Measurements from ENCODE around the gene TLR9. TPM values are rescaled to one million over a fixed set of nuclear protein-coding genes. Genes with fewer than 3 reads are reported as not detected.
"Not testable (repeated sequence)": the region's sequence is repeated elsewhere in the genome, so short reads cannot be mapped to it uniquely, and the experiment has no call there.

Gene TLR9
- total RNA-seq: not detected in 2 replicates

GRCh38 chr3:52225452-52226228 is at the start of gene TLR9:
Gene TLR9 (minus strand): TSS chr3:52225645. CDS start chr3:52225529, 116 bp downstream.
- no peak for TF ChIP-seq CTCF (conservative IDR thresholded peaks at IDR 0.05; ENCODE audit: low read depth, low read length)

GRCh38 chr3:52274781-52275180 is 49.3 kb upstream of the TLR9 start:
- H3K4me3 ChIP-seq (ENCODE audit: low read depth, low read length): not testable (repeated sequence)

More at GRCh38 chr3:52225452-52226228, at the start of gene TLR9:
- H3K4me3 ChIP-seq (ENCODE audit: low read depth, low read length): no peak within 1 kb of the TSS
- DNase-seq (ENCODE audit: low read depth): no peak

GRCh38 chr3:52272831-52273230 is 47.4 kb upstream of the TLR9 start:
- TF ChIP-seq CTCF (conservative IDR thresholded peaks at IDR 0.05; ENCODE audit: low read depth, low read length): no peak

More at GRCh38 chr3:52274781-52275180, 49.3 kb upstream of the TLR9 start:
- DNase-seq (ENCODE audit: low read depth): not testable (repeated sequence)

GRCh38 chr3:52272172-52272571 is 46.7 kb upstream of the TLR9 start:
- not testable (repeated sequence) for DNase-seq (ENCODE audit: low read depth); H3K4me3 ChIP-seq (ENCODE audit: low read depth, low read length)

More at GRCh38 chr3:52272831-52273230, 47.4 kb upstream of the TLR9 start:
- no peak overlapping the region for H3K4me3 ChIP-seq (ENCODE audit: low read depth, low read length)
- DNase-seq (ENCODE audit: low read depth): no peak

GRCh38 chr3:52270252-52270754 is 44.9 kb upstream of the TLR9 start:
- no peak overlapping the region for H3K4me3 ChIP-seq (ENCODE audit: low read depth, low read length)
- no peak for DNase-seq (ENCODE audit: low read depth)
- no peak for TF ChIP-seq CTCF (conservative IDR thresholded peaks at IDR 0.05; ENCODE audit: low read depth, low read length)

GRCh38 chr3:52269776-52270175 is 44.3 kb upstream of the TLR9 start:
- TF ChIP-seq CTCF (conservative IDR thresholded peaks at IDR 0.05; ENCODE audit: low read depth, low read length): no peak
- H3K4me3 ChIP-seq (ENCODE audit: low read depth, low read length): no peak overlapping the region
- no peak for DNase-seq (ENCODE audit: low read depth)

- no peak for TF ChIP-seq CTCF (conservative IDR thresholded peaks at IDR 0.05; ENCODE audit: low read depth, low read length)
- DNase-seq (ENCODE audit: low read depth): no peak
These were observed 42.6 kb upstream of the TLR9 start for GRCh38 chr3:52268036-52268435.

GRCh38 chr3:52265387-52265786 is 39.9 kb upstream of the TLR9 start:
- no peak overlapping the region for H3K4me3 ChIP-seq (ENCODE audit: low read depth, low read length)
- no peak for DNase-seq (ENCODE audit: low read depth)
- TF ChIP-seq CTCF (conservative IDR thresholded peaks at IDR 0.05; ENCODE audit: low read depth, low read length): no peak

More at GRCh38 chr3:52268036-52268435, 42.6 kb upstream of the TLR9 start:
- no peak overlapping the region for H3K4me3 ChIP-seq (ENCODE audit: low read depth, low read length)
